ENCODE data around the gene MAP4K5. TPM values are rescaled to one million over a fixed set of nuclear protein-coding genes. Genes with fewer than 3 reads are reported as not detected.

Gene MAP4K5
- total RNA-seq, 1 experiment from 2014 or later, result 42.8 TPM

DNA sequence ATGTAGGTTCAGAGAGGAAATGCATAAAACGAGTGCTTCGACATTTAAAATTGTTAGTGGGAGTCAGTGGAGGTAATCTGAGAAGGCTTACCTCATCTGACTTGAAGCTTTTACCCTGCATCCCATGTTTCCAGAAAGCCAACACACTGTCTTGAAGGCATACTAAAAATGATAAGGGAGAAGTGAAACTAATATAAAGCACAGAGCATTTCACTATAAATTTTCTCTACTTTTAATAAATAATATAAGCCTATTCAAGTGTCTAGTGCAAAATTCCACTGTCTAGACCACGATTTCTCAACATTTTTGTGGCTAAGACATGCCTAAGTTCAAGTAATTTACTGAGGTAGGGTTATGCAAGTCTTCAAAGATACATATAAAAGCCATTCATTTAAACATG lies 106.6 kb downstream of the MAP4K5 start (continued):
- TF ChIP-seq JAZF1 (CRISPR knock-in tag; IDR thresholded peaks at IDR 0.05) (no peak), PRDM15 (CRISPR knock-in tag; IDR thresholded peaks at IDR 0.05) (no peak), TEAD4 (CRISPR knock-in tag; IDR thresholded peaks at IDR 0.05) (no peak), ZBTB21 (CRISPR knock-in tag; IDR thresholded peaks at IDR 0.05; ENCODE audit: borderline replicate concordance) (no peak), ATF1 (CRISPR knock-in tag; IDR thresholded peaks at IDR 0.05) (no peak), NR3C1 (CRISPR knock-in tag; conservative IDR thresholded peaks at IDR 0.05; ENCODE audit: low read depth) (no peak)

DNA sequence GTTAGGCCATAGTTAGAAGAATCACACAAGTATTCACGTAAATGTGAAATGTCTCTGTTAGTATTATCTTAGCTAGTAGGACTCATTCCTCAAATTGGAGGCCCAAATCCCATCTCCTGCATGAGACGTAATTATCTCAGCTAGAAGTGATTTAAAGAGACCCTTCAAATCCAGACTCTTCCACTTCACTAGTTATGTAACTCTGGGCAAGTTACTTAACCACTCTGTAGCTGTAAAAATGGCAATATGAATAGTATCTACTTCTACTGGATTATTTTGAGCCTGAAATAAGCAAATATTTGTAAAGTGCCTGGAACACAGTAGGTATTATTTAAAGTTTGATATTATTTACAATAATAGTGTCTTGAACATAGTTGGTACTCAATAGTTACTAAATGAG lies 107.3 kb downstream of the MAP4K5 start:
- no peak for ATAC-seq
- TF ChIP-seq ESRRA (CRISPR knock-in tag; IDR thresholded peaks at IDR 0.05; ENCODE audit: borderline replicate concordance) (no peak), ELF4 (CRISPR knock-in tag; IDR thresholded peaks at IDR 0.05; ENCODE audit: low read depth) (no peak), CBFB (CRISPR knock-in tag; IDR thresholded peaks at IDR 0.05; ENCODE audit: low read depth) (no peak), SMAD4 (CRISPR knock-in tag; IDR thresholded peaks at IDR 0.05) (no peak)
- TF ChIP-seq, protein P1, sequence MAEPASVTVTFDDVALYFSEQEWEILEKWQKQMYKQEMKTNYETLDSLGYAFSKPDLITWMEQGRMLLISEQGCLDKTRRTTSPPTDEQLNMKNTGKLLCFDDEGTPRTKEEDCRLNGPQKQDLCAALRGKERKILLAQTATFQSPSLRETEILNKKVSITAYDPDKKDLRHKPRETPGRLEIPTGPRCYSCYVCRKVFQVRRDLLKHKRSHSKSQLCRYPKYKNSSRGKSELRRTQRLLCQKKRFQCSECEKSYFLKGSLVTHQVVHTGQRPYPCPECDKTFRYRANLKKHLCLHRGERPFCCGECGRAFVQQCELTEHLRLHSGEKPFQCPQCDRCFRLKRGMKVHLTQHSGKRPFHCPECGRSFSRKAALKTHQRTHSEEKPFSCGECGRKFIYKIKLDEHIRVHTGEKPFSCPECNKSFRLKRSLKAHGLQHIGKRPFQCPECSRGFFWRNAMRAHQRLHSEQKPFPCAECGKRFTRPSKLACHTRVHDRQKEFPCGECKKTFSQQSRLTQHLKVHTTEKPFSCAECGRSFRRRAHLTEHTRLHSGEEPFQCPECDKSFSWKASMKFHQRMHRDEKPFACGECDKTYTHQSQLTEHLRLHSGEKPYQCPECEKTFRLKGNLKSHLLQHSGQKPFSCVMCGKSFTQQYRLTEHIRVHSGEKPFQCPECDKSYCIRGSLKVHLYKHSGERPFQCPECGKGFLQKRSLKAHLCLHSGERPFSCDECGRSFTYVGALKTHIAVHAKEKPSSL (CRISPR knock-in tag; conservative IDR thresholded peaks at IDR 0.05), result no peak
- TF ChIP-seq, protein P2, sequence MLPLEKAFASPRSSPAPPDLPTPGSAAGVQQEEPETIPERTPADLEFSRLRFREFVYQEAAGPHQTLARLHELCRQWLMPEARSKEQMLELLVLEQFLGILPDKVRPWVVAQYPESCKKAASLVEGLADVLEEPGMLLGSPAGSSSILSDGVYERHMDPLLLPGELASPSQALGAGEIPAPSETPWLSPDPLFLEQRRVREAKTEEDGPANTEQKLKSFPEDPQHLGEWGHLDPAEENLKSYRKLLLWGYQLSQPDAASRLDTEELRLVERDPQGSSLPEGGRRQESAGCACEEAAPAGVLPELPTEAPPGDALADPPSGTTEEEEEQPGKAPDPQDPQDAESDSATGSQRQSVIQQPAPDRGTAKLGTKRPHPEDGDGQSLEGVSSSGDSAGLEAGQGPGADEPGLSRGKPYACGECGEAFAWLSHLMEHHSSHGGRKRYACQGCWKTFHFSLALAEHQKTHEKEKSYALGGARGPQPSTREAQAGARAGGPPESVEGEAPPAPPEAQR (CRISPR knock-in tag; IDR thresholded peaks at IDR 0.05), result no peak
- TF ChIP-seq, protein P3, sequence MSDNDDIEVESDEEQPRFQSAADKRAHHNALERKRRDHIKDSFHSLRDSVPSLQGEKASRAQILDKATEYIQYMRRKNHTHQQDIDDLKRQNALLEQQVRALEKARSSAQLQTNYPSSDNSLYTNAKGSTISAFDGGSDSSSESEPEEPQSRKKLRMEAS (CRISPR knock-in tag; IDR thresholded peaks at IDR 0.05), result no peak
- CTCF ChIA-PET, result interaction anchor here (0.6 to 1.0 kb wide), 2 partner anchors 90 to 104 kb away, joined by 3 read pairs; no protein-coding TSS in a partner anchor
- H3K27ac Mint-ChIP-seq, result no peak overlapping the region
- peaks cover 10% of the 10 kb centered on the region; the same call in 1 of the 2 replicates for H3K36me3 Mint-ChIP-seq
- POLR2A ChIA-PET, result no interaction called here
- H3K4me3 Mint-ChIP-seq, result no peak overlapping the region
- no peaks in the 10 kb centered on the region for H3K4me1 Mint-ChIP-seq
- DNase-seq (ENCODE audit: low spot score), result no peak
- H3K27me3 Mint-ChIP-seq (ENCODE audit: low read depth), result no peaks in the 10 kb centered on the region
- no peaks in the 10 kb centered on the region for H3K9me3 Mint-ChIP-seq

DNA sequence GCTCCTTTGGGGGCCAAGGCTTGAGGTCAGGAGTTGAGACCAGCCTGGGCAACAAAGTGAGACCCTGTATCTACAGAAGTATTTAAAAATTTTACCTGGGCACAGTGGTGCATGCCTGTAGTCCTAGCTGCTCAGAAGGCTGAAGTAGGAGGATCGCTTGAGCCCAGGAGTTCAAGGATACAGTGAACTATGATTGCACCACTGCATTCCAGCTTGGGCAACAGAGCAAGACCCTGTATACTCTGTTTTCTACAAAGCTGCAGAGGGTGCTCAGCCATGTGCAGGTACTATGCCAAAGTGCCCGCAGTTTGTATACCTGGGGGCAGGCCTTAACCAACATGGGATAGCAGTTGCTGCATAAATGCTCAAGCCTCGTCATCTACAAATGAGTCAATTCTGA lies 108.8 kb downstream of the MAP4K5 start:
- CTCF ChIA-PET, result interaction anchor here (1.2 kb wide), 1 partner anchor 291 kb away, joined by 4 read pairs; no protein-coding TSS in a partner anchor
- H3K4me3 Mint-ChIP-seq, result no peak overlapping the region
- no peaks in the 10 kb centered on the region for H3K4me1 Mint-ChIP-seq
- peaks cover 10% of the 10 kb centered on the region for H3K36me3 Mint-ChIP-seq
- ATAC-seq, result no peak
- DNase-seq (ENCODE audit: low spot score), result no peak
- H3K27me3 Mint-ChIP-seq (ENCODE audit: low read depth), result no peaks in the 10 kb centered on the region
- TF ChIP-seq SMAD4 (CRISPR knock-in tag; IDR thresholded peaks at IDR 0.05) (no peak), ZBTB21 (CRISPR knock-in tag; IDR thresholded peaks at IDR 0.05; ENCODE audit: borderline replicate concordance) (no peak), ERG (CRISPR knock-in tag; IDR thresholded peaks at IDR 0.05) (no peak), E2F1 (CRISPR knock-in tag; IDR thresholded peaks at IDR 0.05) (no peak), RELA (CRISPR knock-in tag; IDR thresholded peaks at IDR 0.05; ENCODE audit: borderline replicate concordance) (no peak)
- TF ChIP-seq, protein P4, sequence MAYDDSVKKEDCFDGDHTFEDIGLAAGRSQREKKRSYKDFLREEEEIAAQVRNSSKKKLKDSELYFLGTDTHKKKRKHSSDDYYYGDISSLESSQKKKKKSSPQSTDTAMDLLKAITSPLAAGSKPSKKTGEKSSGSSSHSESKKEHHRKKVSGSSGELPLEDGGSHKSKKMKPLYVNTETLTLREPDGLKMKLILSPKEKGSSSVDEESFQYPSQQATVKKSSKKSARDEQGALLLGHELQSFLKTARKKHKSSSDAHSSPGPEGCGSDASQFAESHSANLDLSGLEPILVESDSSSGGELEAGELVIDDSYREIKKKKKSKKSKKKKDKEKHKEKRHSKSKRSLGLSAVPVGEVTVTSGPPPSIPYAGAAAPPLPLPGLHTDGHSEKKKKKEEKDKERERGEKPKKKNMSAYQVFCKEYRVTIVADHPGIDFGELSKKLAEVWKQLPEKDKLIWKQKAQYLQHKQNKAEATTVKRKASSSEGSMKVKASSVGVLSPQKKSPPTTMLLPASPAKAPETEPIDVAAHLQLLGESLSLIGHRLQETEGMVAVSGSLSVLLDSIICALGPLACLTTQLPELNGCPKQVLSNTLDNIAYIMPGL (CRISPR knock-in tag; IDR thresholded peaks at IDR 0.05), result no peak
- TF ChIP-seq, protein P5, sequence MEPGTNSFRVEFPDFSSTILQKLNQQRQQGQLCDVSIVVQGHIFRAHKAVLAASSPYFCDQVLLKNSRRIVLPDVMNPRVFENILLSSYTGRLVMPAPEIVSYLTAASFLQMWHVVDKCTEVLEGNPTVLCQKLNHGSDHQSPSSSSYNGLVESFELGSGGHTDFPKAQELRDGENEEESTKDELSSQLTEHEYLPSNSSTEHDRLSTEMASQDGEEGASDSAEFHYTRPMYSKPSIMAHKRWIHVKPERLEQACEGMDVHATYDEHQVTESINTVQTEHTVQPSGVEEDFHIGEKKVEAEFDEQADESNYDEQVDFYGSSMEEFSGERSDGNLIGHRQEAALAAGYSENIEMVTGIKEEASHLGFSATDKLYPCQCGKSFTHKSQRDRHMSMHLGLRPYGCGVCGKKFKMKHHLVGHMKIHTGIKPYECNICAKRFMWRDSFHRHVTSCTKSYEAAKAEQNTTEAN (CRISPR knock-in tag; IDR thresholded peaks at IDR 0.05), result no peak
- TF ChIP-seq, protein P6, sequence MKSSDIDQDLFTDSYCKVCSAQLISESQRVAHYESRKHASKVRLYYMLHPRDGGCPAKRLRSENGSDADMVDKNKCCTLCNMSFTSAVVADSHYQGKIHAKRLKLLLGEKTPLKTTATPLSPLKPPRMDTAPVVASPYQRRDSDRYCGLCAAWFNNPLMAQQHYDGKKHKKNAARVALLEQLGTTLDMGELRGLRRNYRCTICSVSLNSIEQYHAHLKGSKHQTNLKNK (CRISPR knock-in tag; IDR thresholded peaks at IDR 0.05), result no peak
- POLR2A ChIA-PET, result no interaction called here
- H3K27ac Mint-ChIP-seq, result no peak overlapping the region
- H3K9me3 Mint-ChIP-seq, result no peaks in the 10 kb centered on the region
